ENCODE results near the gene NUDT4.
"Not testable (repeated sequence)": the region's sequence is repeated elsewhere in the genome, so short reads cannot be mapped to it uniquely, and the experiment has no call there.

Gene NUDT4

DNA sequence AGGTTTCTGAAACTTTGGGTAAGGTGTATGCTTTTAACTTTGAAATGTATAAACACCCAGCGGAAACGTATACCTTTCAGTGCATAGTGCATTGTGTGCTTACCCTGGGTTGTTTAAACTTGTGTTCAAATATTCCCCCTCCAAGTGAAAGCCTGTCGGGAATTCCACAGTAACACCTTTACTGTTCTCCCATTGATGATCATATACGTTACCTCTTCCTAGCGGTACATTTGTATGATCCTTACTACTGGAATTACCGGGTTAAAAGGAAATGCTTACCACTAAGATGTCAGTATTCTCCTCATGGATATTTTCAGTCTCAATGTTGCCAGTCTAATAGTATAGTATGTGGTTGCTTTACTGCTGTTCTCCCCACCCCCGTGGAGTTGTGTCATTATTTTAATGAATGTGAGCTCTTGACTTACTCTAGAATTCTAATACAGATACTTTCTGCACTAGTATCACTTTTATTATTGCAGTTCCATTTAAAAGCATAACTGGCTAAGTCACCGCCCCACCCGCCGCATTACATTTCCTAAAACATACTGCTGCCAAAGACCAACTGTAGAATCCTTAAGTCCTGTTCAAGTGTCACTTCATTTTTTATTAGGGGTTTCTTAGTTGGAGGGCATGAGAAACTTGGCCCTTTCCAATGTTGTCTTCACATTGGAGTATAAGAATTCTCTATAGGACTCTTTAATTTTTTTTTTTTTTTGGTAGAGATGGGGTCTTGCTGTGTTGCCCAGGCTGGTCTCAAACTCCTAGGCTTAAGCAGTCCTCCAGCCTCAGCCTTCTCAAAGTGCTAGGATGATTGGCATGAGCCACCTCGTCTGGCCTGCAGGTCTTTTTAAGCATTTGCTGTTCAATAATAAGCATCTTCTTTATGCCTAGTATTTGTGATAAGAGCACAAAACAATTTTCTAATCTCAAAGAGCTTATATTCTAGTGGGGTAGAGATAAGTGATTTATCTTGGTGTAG lies 24.9 kb downstream of the NUDT4 start:
- no peak for DNase-seq (ENCODE audit: low read depth)

DNA sequence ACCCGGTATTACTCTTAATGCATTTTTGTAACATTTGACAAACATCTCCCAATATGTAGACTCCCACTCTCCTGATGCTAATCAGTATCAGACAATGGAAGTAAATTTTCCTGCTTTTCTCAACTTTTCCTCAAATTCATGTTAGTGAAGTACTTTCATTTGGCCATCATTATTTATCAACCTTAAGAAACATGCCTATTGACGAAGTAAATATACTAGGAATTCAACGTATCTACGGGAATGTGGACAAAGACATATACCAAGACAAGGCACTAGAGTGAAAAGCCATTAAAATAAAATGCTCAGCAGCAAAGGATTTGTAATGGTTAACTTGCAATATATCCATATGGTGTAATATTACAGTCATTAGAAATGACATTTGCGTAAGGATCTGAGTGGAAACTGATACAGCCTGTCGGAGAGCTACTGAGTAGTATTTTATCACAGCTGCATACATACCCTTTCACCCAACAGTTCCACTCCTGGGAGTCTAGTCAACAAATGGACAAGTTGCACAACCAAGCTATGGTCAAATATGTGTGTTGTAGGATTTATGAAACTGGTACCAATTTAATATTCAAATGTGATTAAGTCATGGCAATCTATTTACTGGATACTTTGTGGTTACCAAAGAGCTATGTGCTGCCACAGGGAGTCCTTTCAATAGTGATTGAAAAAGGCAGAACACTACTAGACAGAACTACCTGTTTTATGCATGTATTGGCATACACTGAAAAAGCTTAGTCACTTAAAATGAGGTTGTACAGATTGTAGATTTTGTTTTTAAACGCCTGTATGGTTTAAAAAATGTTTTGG lies 26.5 kb downstream of the NUDT4 start:
- peak; percentile 70 for DNase-seq (ENCODE audit: low read depth)

DNA sequence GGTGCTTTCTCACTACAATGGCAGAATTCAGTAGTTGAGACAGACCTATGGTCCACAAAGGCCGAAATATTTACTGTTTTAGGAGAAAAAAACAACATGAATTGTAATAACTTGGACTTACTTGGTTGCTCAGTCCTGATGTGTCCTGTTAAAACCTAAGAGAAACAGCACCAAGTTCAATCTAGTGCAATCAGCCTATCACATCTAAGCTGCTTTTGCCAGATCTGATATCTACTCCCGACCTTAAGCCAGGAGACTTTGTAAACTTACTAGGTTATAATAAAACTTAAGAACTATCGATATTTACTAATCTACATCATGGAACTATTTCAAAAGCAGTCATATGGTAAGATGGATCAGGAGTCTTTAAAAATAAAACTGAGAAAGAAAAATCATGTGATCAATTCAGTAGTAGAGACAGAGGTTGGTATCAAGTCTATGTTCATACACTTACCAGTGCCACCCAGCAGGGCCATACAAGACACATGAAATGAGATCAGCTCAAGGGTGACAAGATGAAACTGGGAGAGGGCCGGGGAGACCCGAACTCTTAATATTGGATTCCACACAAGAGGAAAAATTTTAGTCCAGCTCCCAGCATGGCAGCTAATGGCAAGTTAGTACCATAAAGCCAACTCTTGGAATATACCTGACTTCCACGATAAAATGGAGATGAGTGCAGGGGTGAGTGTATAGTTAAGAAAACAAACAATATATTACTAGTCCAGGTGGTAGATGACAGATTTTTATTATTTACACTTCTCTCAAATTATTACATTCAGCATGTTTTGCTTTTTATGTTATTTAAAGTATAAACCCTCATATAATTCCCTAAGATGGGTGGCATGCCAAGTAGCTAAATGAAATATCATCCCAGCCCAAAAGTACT lies 27.5 kb downstream of the NUDT4 start:
- no peak for DNase-seq (ENCODE audit: low read depth)

DNA sequence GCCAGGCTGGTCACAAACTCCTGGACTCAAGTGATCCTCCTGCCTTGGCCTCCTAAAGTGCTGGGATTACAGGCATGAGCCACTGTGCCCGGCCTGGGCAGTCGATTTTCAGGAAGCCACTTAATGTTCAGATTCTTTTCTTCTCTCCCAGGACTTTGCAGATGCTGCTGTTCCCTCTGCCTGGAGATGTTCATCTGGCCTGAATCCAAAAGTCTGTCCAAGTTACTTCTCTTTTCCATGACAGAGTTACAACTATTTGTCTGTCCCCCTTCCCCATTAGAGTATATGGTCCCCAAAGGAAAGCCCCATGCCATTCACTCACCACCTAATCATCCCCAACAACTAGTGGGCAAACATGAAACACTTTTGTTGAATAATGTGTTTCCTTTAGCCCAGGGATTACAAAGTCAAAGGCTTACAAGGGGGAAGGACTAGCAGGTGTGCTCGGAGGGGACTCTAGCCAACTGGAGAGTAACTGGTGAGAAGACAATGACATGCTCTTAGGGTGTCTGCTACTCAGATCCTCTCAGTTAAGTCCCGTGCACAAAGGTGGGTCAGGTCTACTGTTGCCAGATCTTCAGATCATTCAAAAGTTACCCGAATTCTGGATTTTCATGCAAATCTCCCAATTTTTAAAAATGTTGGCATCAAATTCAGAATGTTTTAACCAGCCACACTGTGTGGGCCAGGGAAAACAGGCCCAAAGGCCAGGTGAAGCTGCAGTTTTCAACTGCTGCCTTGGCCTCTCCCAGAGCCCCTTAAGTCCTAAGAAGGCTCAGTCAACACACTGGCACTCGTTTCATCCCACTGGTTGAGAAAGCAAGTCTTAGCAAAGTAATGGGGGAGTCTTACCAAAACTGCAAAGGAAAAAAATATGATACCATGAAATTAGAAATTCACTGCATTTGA lies 29.6 kb downstream of the NUDT4 start:
- DNase-seq (ENCODE audit: low read depth), result no peak

DNA sequence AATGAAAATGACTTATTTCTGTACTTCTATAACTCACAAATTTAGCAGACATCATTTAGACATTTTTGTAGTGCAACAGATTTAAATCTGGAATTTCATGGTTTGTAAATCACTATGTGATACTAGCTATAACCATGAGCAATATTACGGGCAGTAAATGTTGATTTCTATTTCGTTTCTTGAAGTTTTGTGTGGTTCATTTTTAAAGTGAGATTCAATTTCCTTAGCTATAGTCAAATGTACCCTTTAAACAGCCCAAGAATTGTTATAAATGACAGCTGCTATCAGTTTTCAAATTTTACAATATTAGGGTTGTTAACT lies 30.2 kb downstream of the NUDT4 start:
- no peak for DNase-seq (ENCODE audit: low read depth)

DNA sequence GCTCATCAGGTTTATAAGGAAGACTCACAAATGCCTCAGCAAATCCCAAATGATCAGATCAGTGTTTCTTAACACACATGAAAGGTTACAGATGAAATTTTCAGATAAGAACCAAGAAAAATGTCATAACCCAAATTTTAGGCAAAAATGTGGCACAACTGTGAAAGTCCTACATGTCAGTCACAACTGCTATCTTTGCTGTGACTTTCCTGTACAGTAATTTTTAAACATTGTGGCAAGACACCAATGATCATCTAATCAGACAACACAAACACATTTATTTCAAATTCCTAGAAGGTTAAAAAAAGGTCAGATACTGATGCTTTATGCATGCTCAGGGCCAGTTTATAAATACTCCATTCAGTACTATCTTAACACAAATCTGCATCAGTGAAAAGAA lies 31.1 kb downstream of the NUDT4 start:
- DNase-seq (ENCODE audit: low read depth), result no peak

DNA sequence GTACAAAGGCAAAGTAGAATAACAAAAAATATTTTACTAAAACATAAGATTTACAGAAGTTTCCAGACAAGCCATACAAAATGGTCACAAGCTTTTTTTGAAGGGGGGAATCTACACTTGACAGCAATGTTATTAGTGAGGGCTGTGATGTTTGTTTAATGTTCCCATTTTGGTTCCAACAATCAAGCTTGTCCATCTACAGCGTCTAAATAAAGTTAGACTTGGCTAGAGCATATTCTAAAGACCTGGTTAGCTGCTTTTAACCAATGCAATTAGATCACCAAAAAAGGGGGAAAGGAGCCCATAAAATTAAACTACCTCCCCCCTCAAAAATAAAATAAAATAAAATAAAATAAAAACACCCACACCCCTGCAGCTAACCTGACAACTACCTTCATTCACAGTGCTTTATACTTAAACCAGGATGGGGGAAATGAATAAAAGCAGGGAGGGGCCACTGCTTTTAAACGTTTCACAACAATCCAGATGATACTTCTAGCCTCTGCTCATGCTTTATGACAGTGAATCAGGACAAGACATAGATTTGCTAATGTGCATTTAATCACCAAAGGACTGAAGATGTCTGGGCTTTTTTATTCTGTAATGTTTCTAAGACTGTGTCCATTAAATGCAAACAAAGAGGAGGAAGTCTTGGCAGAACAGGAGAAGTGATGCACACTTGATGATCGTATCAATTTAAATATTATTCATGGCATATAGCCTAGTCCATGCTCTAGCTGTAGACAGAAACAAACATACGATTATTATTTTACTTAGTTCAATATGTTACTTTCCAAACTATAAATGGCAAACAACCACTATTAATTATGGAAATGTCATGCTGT lies 31.8 kb downstream of the NUDT4 start:
- not testable (repeated sequence) for DNase-seq (ENCODE audit: low read depth)

DNA sequence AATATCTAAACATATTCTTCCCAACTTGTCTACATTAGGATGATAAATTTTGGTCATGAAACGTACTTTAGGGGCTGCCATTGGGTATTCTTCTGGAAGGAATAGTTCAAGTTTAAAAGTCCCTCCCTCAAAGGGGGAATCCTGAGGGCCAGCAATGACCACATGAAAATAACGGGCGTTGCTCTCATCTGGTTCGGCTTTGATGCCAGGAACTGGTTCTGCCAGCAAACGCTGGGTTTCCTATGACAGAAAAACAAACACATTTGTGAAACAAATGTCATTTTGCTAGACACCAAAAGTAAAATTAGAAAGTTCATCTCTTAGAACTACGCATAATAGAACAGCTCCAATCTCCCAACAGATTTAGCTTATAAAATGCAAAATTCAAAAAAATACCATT lies 33.3 kb downstream of the NUDT4 start:
- not testable (repeated sequence) for DNase-seq (ENCODE audit: low read depth)

DNA sequence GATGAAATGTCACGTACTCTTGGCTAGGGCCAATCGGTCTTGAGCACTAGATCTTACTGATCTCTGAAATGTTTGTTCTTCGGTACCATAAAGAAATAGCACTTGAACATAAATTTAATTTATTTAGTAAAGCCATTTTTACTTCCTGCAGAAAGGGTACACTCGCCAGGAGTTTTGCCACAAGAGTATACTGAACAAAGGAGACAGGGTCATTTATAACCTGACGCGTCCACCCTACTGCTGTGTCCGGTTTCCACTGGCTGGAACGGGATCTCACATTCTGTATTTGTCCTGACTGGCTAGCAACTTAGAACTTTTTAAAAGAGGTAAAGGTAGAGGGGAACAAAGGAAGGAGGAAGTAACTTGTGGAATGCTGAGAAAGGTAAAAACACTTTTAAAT lies 34.7 kb downstream of the NUDT4 start:
- not testable (repeated sequence) for DNase-seq (ENCODE audit: low read depth)

DNA sequence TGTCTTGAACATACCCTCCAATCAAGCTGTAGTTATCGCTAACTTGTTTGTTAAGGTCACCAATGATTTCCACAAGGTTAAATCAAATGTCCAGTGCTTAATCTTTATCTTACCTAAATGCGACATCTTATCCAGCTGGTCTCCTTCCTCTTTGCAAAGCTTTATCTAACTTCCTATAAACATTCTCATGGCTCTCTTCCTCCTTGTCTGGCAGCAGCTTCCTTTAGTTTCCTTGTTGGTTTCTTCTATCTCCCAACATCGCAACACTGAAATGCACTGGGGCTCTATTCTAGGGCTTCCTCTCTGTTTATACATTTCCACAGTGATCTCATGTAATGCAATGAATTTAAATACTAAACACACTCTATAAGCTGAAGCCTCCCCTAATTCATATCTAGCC lies 35.3 kb downstream of the NUDT4 start:
- DNase-seq (ENCODE audit: low read depth), result no peak

DNA sequence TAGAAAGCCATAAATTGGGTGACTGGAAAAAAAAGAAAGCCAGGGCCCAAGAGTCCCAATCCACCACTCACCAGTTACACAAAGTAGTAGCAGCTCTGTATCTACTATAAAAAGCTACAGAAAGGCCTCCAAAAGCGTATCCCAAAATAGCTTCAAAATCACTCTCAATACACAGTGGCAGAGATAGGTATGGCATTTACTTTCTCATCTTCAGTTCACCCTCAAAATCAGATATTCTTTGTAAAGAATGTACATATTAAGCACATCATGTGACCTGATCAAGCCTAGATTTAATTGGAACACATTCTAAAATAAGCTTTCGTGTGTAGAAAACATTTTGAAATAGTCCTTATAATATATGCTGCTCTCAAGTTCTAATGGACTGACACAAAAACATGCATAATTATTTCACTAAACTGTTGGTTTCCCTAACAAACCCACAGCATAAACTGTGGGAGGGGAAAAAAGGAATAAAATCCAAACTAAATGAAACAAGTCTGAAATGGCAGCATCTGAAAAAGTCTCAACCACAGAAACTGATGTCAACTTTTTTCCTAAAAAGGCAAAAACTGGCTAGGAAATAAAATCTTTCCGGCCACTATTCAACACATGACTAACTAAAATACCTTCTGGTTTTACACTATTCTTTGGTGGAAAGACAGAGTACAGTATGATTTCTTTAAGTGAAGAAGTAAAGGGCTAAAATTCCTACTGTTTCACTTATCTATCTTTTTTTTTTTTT lies 38.2 kb downstream of the NUDT4 start:
- DNase-seq (ENCODE audit: low read depth), result peak; percentile 68

DNA sequence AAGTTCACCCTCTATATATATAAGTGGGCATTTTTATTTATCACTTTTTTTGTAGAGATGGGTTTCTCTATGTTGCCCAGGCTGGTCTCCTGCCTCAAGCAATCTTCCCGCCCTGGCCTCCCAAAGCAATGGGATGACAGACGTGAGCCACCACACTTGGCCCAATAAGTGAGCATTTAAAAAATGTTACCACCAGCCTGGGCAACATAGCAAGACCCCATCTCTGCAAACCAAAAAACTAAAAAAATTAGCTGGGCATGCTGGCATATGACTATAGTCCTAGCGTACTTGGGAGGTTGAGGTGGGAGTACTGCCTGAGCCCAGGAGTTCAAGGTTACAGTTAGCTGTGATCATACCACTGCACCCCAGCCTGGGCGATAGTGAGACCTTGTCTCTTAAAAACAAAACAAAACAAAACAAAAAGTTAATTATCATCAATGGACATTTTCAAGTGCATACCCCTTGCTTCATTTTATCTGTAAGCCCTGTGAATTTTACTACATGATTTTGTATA lies 40.3 kb downstream of the NUDT4 start:
- DNase-seq (ENCODE audit: low read depth), result no peak

DNA sequence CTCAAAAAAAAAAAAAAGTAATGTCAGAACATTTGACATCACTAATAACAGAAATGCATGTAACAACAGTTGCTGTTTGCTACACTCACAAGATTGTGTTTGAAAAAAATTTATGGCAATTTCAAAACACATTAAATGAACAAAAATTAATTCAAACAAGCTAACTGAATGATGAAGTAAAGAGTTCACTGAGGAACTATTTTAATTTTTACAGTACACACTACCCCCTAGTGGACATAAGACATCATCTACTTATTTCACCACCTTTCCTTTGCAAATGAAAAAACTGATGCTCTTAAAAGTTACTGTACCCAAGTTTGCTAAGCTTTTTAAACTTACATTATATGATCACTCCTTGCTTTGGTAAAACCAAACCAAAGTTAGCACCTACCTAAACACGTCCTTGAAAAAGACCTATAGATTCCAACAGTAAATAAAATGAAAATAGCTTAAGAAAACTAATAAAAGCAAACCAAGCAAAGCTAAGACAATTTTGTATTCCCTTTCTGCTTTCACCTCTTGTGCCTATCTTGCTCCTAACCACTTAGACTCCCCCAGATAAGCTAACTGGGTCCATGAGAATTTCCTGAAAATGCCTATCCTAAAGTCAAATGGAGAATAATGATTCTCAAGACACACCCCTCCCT lies 41.8 kb downstream of the NUDT4 start:
- DNase-seq (ENCODE audit: low read depth), result peak; percentile 70

DNA sequence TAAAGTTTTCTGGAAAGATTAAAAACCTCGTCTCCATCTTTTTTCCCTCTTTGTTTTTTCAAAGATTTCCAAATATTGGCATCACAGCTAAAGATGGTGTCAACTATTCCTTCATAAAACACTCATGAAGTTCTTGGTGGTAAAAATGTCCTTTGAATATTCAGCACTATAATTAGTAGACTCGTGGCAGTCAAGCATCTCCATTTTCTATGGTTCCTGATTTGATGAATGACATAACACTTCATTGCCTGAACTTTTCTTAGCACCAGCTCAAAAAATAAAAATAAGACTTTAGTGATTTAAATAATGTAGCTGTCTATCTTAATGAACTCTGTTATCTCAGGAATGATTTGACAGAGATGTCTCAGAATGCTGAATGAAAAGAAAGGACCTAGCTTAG lies 44.3 kb downstream of the NUDT4 start:
- no peak for DNase-seq (ENCODE audit: low read depth)

DNA sequence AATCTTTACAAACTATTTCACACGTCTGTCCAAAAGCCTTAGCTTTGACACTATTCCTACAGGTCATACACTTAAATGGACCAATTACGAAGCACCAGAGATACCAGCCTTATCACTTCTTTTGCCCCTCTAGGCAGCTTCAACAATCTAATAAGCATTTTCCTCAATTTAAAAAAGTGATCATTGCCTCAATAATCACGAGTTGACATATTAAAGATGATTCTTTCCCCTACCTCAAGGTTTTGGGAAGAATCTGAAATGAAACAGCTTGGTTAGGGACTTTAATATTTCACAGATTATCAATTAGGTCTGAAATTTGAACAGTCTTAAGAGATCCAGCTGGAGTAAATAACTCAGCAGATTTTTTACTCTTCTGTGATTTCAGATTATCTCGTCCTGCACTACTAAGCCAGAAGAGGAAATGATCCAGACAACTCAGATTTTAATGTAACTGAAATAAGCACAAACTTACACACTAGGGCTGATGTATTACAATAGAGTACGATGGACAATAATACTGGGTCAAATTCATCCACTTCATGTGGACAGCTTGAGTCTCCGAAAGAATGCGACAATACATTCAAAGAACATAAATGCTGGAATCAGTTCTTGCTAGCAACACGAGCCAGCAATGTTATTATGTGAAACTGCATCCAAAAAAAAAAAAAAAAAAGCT lies 48.1 kb downstream of the NUDT4 start:
- no peak for DNase-seq (ENCODE audit: low read depth)

DNA sequence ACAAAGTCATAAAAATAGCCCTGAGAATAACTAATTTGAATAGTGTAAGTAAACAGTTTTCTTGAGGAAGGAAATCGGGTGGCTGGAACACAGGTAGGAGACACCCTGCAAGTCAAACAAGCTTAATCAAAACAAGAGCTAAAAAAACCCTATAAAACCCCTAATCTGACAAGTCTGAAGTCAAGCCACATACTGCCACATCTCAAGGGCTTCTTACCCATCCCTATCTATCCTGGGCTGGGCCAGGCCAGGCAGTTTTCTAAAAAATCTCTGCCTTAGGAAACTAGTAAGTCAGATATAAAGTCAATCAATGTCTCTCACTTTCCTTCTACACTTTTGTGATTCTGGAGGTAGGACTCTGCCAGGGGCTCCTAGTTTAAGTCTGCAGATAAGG lies 48.7 kb downstream of the NUDT4 start:
- no peak for DNase-seq (ENCODE audit: low read depth)

DNA sequence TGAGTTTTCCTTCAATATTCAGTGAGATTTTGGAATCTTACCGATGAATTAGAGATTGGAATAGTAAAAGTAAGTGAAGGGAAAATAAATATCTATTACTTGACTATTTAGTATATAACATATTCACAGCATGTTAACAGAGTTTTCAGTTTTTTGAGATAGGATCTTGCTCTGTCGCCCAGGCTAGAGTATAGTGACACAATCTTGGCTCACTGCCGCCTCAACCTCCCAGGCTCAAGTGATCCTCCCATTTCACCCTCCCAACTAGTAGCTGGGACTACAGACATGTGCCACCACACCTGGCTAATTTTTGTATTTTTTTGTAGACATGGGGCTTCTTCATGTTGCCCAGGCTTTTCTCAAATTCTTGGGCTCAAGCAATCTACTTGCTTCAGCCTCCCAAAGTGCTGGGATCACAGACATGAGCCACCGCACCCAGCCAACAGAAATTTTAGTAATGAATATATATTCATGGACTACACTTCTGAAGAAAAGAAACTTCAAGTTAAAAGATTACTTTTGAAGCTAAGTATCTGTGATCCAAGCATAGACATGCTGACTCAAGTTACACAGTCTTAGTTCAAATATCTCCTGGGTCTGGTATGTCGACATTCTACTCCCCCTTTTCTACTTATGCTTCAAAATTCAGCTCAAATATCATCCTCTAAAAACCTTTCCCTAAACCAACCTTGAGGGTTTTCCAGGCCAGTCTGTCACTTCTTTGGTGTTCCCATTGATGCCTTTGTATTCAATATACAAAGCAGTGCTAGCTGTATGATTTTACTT lies 50.2 kb downstream of the NUDT4 start:
- DNase-seq (ENCODE audit: low read depth), result peak; percentile 63

Measured in amniotic epithelial cell (primary cell).